ENCODE data around the gene SRSF7. TPM values are rescaled to one million over a fixed set of nuclear protein-coding genes. Genes with fewer than 3 reads are reported as not detected.
A peak's percentile ranks its signal among the peaks of the same experiment; 100 is the strongest.

SRSF7 gene
- total and polyA plus RNA-seq, 8 donors = 57.9 to 163 (median 95.4) TPM

DNA sequence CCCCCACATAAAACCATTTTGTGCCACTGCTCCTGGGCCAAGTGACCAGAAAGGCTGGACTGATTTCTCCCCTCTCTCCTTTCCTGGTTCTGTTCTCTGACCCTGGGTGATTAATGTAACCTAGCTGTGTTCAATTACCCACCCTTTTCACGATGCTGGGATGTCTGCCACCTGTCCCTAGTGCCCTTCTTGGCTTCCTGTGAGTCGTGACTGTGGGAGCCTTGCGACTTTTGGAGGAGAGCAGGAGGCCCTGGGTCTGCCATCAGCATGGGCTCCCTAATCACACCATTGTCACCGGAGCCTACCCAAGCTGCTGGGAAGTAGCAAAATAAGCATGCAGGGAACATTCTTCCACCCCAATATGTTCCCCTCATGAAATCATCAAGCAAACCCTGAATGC, 38.3 kb downstream of the SRSF7 start:
- TF ChIP-seq, protein P1, sequence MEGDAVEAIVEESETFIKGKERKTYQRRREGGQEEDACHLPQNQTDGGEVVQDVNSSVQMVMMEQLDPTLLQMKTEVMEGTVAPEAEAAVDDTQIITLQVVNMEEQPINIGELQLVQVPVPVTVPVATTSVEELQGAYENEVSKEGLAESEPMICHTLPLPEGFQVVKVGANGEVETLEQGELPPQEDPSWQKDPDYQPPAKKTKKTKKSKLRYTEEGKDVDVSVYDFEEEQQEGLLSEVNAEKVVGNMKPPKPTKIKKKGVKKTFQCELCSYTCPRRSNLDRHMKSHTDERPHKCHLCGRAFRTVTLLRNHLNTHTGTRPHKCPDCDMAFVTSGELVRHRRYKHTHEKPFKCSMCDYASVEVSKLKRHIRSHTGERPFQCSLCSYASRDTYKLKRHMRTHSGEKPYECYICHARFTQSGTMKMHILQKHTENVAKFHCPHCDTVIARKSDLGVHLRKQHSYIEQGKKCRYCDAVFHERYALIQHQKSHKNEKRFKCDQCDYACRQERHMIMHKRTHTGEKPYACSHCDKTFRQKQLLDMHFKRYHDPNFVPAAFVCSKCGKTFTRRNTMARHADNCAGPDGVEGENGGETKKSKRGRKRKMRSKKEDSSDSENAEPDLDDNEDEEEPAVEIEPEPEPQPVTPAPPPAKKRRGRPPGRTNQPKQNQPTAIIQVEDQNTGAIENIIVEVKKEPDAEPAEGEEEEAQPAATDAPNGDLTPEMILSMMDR (IDR thresholded peaks at IDR 0.05) = no peak
- TF ChIP-seq EP300 (IDR thresholded peaks at IDR 0.05) (no peak), POLR2A (IDR thresholded peaks at IDR 0.05) (no peak), POLR2AphosphoS5 (IDR thresholded peaks at IDR 0.05) (no peak)
- Histone ChIP-seq H3K4me3 (no peak overlapping the region), H3K27ac (no peak overlapping the region), H3K27me3 (no peaks in the 10 kb centered on the region), H3K4me1 (peaks cover 0 to 11% (median 0%) of the 10 kb centered on the region in 4 donors), H3K36me3 (peaks cover 0 to 11% (median 7%) of the 10 kb centered on the region in 4 donors), H3K9me3 (no peaks in the 10 kb centered on the region)
- 74 to 86% (median 81%) methylated on average over 4 of the region's 4 CpGs for WGBS, 5 donors
- intact Hi-C loops (cut with DNase I; ENCODE audit: low total_unique reads) = no loop called here
- DNase-seq = no peak

DNA sequence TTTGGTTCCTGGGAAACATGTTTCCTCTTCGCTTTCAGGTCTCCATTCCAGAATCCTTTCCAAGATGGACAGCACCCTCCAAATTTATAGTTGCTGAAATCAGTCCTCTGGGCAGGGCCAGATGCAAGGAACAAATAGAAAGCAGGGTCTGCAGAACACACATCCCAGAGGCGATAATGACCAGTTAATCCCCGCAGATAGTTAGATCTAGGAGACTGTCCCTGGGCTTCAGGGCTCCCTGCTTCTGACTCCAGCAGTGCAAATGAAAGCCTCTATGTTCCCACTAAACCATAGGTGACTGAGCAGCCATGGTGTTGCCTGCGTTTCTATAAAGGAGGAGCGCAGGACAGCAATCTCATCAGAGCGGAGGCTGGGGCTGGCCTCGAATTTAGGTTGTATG, 38.7 kb downstream of the SRSF7 start:
- 94 to 97% (median 95%) methylated on average over 6 to 7 of the region's 7 CpGs for WGBS, 5 donors
- H3K27me3 ChIP-seq = no peaks in the 10 kb centered on the region

DNA sequence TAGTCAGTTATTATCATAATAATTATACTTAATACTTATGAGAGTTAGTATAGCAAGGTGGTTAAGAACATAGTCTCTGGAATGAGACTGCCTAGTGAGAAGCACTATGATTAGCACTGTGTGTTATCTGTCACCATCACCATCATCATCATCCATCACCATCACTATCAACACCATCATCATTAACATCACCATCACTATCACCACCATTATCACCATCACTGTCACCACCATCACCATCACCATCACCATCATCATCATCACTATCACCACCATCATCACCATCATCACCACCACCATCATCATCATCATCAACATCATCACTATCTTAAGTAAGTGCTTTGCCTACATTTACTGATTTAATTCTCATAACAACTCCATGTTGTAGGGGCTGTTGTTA, 39.6 kb downstream of the SRSF7 start:
- H3K36me3 ChIP-seq = peaks cover 6 to 11% (median 9%) of the 10 kb centered on the region in 4 donors
- DNase-seq = no peak
- TF ChIP-seq POLR2A (IDR thresholded peaks at IDR 0.05) = no peak
- TF ChIP-seq POLR2AphosphoS5 (IDR thresholded peaks at IDR 0.05) = no peak
- no peak for TF ChIP-seq EP300 (IDR thresholded peaks at IDR 0.05)
- TF ChIP-seq, protein P1 (IDR thresholded peaks at IDR 0.05) = no peak
- intact Hi-C loops (cut with DNase I; ENCODE audit: low total_unique reads) = no loop called here
- H3K4me1 ChIP-seq = peaks cover 0 to 11% (median 0%) of the 10 kb centered on the region in 4 donors
- no peaks in the 10 kb centered on the region for H3K27me3 ChIP-seq
- no peak overlapping the region for H3K27ac ChIP-seq
- H3K4me3 ChIP-seq = no peak overlapping the region
- H3K9me3 ChIP-seq = no peaks in the 10 kb centered on the region

More for the DNA sequence above, 38.7 kb downstream of the SRSF7 start:
- Histone ChIP-seq H3K4me3 (no peak overlapping the region), H3K27ac (no peak overlapping the region), H3K36me3 (peaks cover 4 to 11% (median 7%) of the 10 kb centered on the region in 4 donors), H3K4me1 (peaks cover 0 to 11% (median 0%) of the 10 kb centered on the region in 4 donors), H3K9me3 (no peaks in the 10 kb centered on the region)
- no peak for TF ChIP-seq POLR2A (IDR thresholded peaks at IDR 0.05)
- TF ChIP-seq, protein P1 (IDR thresholded peaks at IDR 0.05) = no peak
- no peak for TF ChIP-seq POLR2AphosphoS5 (IDR thresholded peaks at IDR 0.05)
- TF ChIP-seq EP300 (IDR thresholded peaks at IDR 0.05) = no peak
- intact Hi-C loops (cut with DNase I; ENCODE audit: low total_unique reads) = no loop called here
- no peak for DNase-seq

DNA sequence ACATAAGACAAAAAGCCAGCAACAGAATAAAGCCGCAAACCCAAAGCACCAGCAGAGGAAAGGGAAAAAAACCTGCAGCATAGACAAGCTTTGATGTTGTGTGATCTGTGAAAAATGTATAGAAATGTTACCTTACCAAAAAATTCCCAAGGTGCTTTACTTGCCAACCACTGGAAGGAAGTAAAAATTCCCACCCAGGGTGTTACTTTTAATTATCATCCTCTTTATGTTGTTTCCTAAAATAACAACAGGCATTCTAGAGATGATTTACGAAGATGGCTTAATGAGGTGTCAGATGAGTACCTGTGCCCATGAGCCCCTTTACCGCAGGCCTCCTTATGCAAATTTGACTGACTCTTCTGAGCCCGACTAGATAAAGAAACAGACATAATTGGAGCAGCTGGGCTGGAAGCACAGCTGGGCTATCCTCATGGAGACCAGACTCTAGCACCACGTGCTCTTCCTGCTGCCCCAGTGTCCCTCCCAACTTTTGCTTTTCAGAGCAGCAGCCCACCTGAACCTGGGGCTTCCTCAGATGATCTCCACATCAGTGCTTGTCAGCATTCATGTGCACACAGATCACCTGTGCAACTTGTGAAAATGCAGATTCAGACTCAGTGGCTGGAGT, 41.5 kb downstream of the SRSF7 start:
- no peak overlapping the region for H3K4me3 ChIP-seq
- no peaks in the 10 kb centered on the region for H3K27me3 ChIP-seq
- WGBS, 5 donors = 65 to 78% (median 76%) methylated on average over 5 of the region's 5 CpGs
- H3K36me3 ChIP-seq = peaks cover 6 to 17% (median 10%) of the 10 kb centered on the region in 4 donors
- TF ChIP-seq POLR2A (IDR thresholded peaks at IDR 0.05) = no peak
- no peak for TF ChIP-seq POLR2AphosphoS5 (IDR thresholded peaks at IDR 0.05)
- TF ChIP-seq, protein P1 (IDR thresholded peaks at IDR 0.05) = no peak
- no peak for TF ChIP-seq EP300 (IDR thresholded peaks at IDR 0.05)
- no peak for DNase-seq
- intact Hi-C loops (cut with DNase I; ENCODE audit: low total_unique reads) = no loop called here
- H3K27ac ChIP-seq = peak overlapping the region in 1 of 5 donors; percentile 38
- H3K9me3 ChIP-seq = no peaks in the 10 kb centered on the region
- peaks cover 0 to 4% (median 2%) of the 10 kb centered on the region in 4 donors for H3K4me1 ChIP-seq
